ENCODE measurements around the gene RHOA.

Gene RHOA

GRCh38 chr3:49324768-49325167, 87.0 kb downstream of the RHOA start:
- no peak for DNase-seq (ENCODE audit: low spot score)

GRCh38 chr3:49316696-49317457, 94.9 kb downstream of the RHOA start:
- DNase-seq (ENCODE audit: low spot score), result no peak

GRCh38 chr3:49313896-49314688, 97.7 kb downstream of the RHOA start:
- DNase-seq (ENCODE audit: low spot score), result no peak

GRCh38 chr3:49311283-49311682, 100.5 kb downstream of the RHOA start:
- no peak for DNase-seq (ENCODE audit: low spot score)

- DNase-seq (ENCODE audit: low spot score), result no peak
Observed at GRCh38 chr3:49310677-49311076, 101.1 kb downstream of the RHOA start.

Measured in GM03348 (cell line).